GM12801 (cell line): ENCODE results near the gene SLC4A5.

Source experiments
- CTCF ChIP-seq: IDR thresholded peaks from one replicate; pipeline ENCODE4 v1.5.1; 2011; ENCODE audit warnings: control low read depth; ENCODE audit not compliant: insufficient read length; ENCODE audit errors: extremely low read depth

Gene SLC4A5

GRCh38 chr2:74373221-74373676 is 30.0 kb upstream of the SLC4A5 start:
- TF ChIP-seq CTCF, result no peak

GRCh38 chr2:74372674-74373073 is 29.5 kb upstream of the SLC4A5 start:
- no peak for TF ChIP-seq CTCF

- TF ChIP-seq CTCF, result no peak
These were observed 28.2 kb upstream of the SLC4A5 start for GRCh38 chr2:74371421-74371820.

- TF ChIP-seq CTCF, result no peak
These were observed 26.8 kb upstream of the SLC4A5 start for GRCh38 chr2:74369976-74370375.

- TF ChIP-seq CTCF, result no peak
These were observed 25.3 kb upstream of the SLC4A5 start for GRCh38 chr2:74368499-74368898.

- no peak for TF ChIP-seq CTCF
These were observed 24.6 kb upstream of the SLC4A5 start for GRCh38 chr2:74367789-74368188.

GRCh38 chr2:74366036-74366435 is 22.8 kb upstream of the SLC4A5 start:
- no peak for TF ChIP-seq CTCF
